Loucy (cell line): ENCODE measurements around the gene GRIP2.

Source experiments
- EZH2phosphoT487 ChIP-seq: fragments of 200-600 bp; IDR thresholded peaks from 2 replicates; pipeline ENCODE4 v1.6.1; 2018; ENCODE audit warnings: antibody characterized with exemption, mild to moderate bottlenecking, moderate library complexity, borderline replicate concordance
- TF ChIP-seq, protein P1 (sequence below): fragments of 200-600 bp; sonication (generic); conservative IDR thresholded peaks from 2 replicates; pipeline ENCODE4 v1.5.1; 2014; ENCODE audit warnings: mild to moderate bottlenecking, antibody characterized with exemption, low read length

DNA sequence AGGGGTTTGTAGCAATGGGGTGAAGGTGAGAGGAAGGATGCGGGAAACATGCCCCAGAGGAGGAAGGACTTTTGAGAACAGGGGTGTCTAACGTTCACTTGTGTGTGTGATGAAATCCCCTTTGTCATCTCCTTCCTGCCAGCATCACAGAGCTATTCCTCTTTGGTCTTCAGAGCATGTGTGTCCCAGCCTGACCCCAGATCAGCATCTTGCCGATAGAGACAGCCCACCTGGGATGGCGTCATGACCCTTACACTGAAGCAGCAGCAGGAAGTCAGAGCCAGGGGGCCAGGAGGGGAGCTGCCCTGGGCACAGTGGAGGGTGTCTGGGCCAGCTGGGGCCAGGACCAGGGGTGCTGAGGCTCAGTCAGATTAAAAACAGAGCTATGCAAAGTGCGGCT is 29.9 kb upstream of the GRIP2 start:
- TF ChIP-seq, protein P1, sequence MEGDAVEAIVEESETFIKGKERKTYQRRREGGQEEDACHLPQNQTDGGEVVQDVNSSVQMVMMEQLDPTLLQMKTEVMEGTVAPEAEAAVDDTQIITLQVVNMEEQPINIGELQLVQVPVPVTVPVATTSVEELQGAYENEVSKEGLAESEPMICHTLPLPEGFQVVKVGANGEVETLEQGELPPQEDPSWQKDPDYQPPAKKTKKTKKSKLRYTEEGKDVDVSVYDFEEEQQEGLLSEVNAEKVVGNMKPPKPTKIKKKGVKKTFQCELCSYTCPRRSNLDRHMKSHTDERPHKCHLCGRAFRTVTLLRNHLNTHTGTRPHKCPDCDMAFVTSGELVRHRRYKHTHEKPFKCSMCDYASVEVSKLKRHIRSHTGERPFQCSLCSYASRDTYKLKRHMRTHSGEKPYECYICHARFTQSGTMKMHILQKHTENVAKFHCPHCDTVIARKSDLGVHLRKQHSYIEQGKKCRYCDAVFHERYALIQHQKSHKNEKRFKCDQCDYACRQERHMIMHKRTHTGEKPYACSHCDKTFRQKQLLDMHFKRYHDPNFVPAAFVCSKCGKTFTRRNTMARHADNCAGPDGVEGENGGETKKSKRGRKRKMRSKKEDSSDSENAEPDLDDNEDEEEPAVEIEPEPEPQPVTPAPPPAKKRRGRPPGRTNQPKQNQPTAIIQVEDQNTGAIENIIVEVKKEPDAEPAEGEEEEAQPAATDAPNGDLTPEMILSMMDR: no peak
- TF ChIP-seq EZH2phosphoT487: no peak
